Fibroblast of skin of left quadriceps (primary cell): ENCODE results near the gene ACER3.
A peak's percentile ranks its signal among the peaks of the same experiment; 100 is the strongest.
"Not testable (repeated sequence)": the region's sequence is repeated elsewhere in the genome, so short reads cannot be mapped to it uniquely, and the experiment has no call there.

ENCODE experiments used
- DNase-seq, 2 experiments: peaks; one replicate each; pipeline ENCODE4 v3.0.0-alpha.2; 2013; ENCODE audit warnings: low read depth in 2 of 2

Gene ACER3

GRCh38 chr11:76919887-76920746 is 59.4 kb downstream of the ACER3 start:
- peak; percentile 60 to 61 for DNase-seq

- no peak for DNase-seq
These were observed 66.4 kb downstream of the ACER3 start for GRCh38 chr11:76927160-76927559.

GRCh38 chr11:76935042-76935441 is 74.3 kb downstream of the ACER3 start:
- no peak for DNase-seq

- DNase-seq = no peak
These were observed 78.5 kb downstream of the ACER3 start for GRCh38 chr11:76939219-76939631.

- DNase-seq = no peak
These were observed 83.5 kb downstream of the ACER3 start for GRCh38 chr11:76944225-76944624.

GRCh38 chr11:76946223-76946622 is 85.5 kb downstream of the ACER3 start:
- DNase-seq = no peak

- DNase-seq = no peak
These were observed 86.5 kb downstream of the ACER3 start for GRCh38 chr11:76947190-76947589.

GRCh38 chr11:76947800-76948199 is 87.1 kb downstream of the ACER3 start:
- DNase-seq = no peak

- DNase-seq = no peak
These were observed 94.9 kb downstream of the ACER3 start for GRCh38 chr11:76955459-76956114.

GRCh38 chr11:76962583-76963416 is 102.1 kb downstream of the ACER3 start:
- no peak for DNase-seq

- DNase-seq = not testable (repeated sequence)
These were observed 102.9 kb downstream of the ACER3 start for GRCh38 chr11:76963417-76964168.

GRCh38 chr11:76972051-76972450 is 111.3 kb downstream of the ACER3 start:
- no peak for DNase-seq

GRCh38 chr11:76974179-76974891 is 113.6 kb downstream of the ACER3 start:
- DNase-seq = no peak

- DNase-seq = no peak
These were observed 114.8 kb downstream of the ACER3 start for GRCh38 chr11:76975513-76975912.

GRCh38 chr11:76977791-76978190 is 117.1 kb downstream of the ACER3 start:
- no peak for DNase-seq

GRCh38 chr11:76978239-76978638 is 117.5 kb downstream of the ACER3 start:
- no peak for DNase-seq

GRCh38 chr11:76978818-76979217 is 118.1 kb downstream of the ACER3 start:
- DNase-seq = no peak

- no peak for DNase-seq
These were observed 119.5 kb downstream of the ACER3 start for GRCh38 chr11:76980196-76980595.

GRCh38 chr11:76984743-76985142 is 124.0 kb downstream of the ACER3 start:
- DNase-seq = no peak

- DNase-seq = no peak
These were observed 126.5 kb downstream of the ACER3 start for GRCh38 chr11:76987203-76987602.

GRCh38 chr11:76990628-76991027 is 129.9 kb downstream of the ACER3 start:
- DNase-seq = no peak
